GM11168 (cell line): ENCODE results near the gene FAM151A.
"Not testable (repeated sequence)": the region's sequence is repeated elsewhere in the genome, so short reads cannot be mapped to it uniquely, and the experiment has no call there.

ENCODE experiments used
- in situ Hi-C: fragments of 300-500 bp; cut with MboI; formaldehyde crosslinking; loops from one replicate; pipeline ENCODE4 v1.12.0; 2022; ENCODE audit warnings: low sequenced_read_pairs; ENCODE audit not compliant: unreplicated experiment

FAM151A gene

DNA sequence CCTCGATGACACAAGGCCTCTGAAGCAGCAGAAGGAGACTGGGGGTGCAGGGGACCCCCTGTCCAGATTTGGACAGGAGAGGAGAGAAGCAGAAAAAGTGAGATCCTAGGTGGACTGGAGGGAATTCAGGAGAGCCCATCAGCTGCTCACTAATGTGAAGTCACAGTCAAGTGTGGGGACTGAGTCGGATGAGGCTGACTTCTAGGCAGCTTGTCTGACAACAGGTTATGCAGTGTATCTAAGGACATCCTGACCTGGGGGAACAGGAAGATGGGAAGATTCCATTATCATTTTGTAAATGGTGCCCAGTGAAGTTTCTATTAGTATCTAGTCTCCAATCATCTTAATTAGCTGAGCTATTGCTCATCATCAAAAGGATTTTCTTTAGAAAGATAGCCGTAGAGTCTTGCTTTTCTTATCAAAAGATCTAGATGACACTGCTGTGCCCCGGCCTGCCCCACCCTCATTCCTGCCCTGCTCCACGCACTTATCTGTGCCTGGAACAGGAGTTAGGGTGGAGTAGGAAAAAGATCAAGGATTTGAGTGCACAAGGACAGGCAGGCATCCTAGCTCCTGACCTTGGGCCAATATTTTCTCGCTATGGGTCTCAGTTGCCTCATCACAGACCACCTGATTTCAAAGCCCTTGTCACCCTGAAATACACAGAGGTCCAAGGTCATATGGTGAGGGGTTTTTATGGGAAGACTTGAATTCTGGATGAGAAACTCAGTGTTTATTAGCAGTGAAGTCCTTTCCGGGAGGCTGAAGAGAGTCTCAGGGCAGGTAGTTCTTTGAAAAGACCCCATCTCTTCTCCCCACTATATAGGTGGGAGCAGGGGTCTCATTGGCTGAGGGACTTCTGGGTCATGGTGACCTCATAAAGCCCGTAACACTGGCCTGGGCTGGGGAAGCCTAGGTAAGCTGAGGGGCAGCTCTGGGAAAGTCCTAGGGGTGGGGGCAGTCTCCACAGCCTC, 17.8 kb upstream of the FAM151A start, which contains the start of gene MROH7:
MROH7 (plus strand) TSS at position 924 of the 974 bp plus-strand sequence. CDS start 11,141 bp downstream, outside the sequence.
- in situ Hi-C loops = no loop called here

DNA sequence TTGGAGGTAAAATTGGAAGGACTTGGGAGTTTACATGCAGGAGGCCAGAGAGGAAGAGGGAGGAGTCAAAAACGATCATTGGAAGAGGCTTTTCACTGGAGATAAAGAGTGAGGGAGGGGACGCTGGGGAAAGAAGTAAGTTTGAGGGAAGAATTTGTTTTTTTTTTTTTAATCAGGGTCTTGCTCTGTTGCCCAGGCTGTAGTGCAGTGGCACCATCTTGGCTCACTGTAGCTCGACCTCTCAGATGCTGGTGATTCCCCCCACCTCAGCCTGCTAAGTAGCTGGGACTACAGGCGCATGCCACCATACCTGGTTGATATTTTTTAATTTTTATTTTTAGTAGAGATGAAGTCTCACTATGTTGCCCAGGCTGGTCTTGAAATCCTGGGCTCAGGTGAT, 17.0 kb upstream of the FAM151A start:
- in situ Hi-C loops = no loop called here

DNA sequence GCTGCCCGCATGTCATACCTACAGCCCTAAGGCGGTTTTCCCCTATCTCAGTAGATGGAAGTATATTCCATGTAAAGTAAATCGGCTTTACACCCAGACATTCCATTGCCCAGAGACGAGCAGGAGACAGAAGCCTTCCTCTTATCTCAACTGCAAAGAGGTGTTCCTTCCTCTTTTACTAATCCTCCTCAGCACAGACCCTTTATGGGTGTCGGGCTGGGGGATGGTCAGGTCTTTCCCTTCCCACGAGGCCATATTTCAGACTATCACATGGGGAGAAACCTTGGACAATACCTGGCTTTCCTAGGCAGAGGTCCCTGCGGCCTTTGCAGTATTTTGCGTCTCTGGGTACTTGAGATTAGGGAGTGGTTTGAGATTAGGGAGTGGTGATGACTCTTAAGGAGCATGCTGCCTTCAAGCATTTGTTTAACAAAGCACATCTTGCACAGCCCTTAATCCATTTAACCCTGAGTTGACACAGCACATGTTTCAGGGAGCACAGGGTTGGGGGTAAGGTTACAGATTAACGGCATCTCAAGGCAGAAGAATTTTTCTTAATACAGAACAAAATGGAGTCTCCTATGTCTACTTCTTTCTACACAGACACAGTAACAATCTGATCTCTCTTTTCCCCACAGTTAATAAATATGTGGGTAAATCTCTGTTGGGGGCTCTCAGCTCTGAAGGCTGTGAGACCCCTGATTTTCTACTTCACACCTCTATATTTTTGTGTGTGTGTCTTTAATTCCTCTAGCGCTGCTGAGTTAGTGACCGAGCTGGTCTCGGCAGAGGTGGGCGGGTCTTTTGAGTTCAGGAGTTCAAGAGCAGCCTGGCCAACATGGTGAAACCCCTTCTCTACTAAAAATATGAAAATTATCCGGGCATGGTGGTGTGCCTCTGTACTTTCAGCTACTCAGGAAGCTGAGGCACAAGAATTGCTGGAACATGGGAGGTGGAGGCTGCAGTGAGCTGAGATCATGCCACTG, 13.4 kb upstream of the FAM151A start:
- in situ Hi-C loops = not testable (repeated sequence)

DNA sequence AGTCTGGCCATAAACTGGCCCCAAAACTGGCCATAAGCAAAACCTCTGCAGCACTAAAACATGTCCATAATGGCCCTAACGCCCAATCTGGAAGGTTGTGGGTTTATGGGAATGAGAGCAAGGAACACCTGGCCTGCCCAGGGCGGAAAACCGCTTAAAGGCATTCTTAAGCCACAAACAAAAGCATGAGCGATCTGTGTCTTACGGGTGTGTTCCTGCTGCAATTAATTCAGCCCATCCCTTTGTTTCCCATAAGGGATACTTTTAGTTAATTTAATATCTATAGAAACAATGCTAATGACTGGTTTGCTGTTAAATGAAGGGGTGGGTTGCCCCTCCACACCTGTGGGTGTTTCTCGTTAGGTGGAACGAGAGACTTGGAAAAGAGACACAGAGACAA, 12.5 kb upstream of the FAM151A start:
- in situ Hi-C loops = not testable (repeated sequence)

DNA sequence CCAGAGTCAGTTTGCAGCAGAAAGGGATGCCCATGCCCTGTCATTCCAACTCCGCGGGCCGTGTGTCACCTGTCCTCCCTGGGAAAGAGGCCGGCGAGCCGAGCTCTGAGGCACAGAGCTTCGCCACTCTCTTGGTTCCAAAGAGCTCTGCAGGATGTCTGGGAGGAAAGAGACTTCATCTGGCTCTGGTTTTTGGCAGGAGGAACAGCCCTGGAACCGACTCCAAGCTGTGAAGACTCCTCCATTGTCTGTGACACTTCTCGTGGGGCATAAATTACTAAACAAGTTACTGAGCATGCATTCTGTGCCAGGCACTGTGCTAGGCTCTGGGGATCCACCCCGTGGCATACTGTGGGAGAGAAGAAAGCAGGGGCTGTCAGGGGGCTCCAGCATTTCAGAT, 3.9 kb upstream of the FAM151A start:
- in situ Hi-C loops = no loop called here

DNA sequence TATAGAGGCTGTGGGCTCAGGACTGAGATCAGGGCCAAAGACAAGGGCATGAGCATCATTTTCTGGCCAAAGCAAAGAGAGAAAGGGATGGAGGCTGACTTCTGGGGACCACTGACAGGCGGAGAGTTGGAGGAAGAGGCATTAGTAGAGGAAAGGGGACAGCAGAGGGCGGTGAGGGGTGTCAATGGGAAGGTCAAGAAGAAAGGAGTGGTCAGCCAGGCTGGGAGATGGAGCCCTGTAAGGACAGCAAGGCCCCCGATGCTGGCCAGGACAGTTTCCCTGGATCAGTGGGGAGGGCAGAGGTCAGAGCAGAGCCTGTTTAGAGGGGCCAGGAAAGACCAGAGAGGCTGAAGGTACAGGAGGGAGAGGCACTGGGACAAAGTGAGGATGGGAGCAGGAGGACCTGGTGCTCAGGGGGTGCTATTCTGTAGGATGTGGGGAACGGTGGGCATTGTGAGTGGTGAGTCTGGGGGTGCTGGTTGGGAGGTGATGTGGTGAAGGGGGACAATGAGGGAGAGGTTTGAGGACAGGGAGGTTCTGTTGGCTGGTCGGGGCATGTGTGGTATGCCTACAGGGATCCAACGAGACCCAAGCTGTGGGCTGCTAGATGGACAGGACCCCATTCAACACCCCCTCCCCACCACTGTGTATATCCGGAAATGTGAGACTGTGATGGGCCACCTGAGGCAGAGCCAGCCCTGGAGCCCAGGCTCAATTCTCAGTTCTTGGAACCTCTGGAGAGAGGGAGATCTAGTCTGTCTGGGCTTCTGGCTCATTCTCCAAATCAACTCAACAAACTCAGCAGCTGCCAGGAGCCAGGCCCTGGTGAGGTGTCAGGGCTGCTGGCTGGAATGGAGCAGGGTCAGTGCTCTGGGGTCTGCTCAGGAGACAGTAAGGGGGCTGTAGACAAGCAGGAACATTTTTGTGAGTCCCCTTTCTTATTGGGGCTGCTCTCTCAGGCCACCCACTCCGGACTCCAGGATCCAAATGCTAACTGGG, 1.4 kb upstream of the FAM151A start:
- in situ Hi-C loops = no loop called here

DNA sequence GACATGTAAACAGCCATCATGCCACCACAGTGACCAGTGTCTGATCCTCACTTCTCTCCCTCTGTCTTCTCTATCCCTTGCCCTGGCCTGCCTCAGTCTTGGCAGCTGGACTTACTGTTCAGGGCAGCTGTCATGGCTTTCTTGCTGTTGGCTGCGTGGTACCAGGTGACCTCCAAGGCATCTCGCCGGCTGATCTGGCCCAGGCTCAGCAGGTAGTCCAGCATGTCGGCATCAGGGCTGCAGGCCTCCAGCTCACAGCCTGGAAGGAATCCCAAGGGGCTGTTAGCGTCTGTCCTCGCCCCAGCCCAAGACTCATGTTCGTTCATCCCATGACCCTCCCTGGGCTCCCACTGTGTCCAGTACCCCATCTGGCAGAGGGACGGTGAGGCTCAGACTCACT, 3.6 kb downstream of the FAM151A start:
- in situ Hi-C loops = no loop called here

DNA sequence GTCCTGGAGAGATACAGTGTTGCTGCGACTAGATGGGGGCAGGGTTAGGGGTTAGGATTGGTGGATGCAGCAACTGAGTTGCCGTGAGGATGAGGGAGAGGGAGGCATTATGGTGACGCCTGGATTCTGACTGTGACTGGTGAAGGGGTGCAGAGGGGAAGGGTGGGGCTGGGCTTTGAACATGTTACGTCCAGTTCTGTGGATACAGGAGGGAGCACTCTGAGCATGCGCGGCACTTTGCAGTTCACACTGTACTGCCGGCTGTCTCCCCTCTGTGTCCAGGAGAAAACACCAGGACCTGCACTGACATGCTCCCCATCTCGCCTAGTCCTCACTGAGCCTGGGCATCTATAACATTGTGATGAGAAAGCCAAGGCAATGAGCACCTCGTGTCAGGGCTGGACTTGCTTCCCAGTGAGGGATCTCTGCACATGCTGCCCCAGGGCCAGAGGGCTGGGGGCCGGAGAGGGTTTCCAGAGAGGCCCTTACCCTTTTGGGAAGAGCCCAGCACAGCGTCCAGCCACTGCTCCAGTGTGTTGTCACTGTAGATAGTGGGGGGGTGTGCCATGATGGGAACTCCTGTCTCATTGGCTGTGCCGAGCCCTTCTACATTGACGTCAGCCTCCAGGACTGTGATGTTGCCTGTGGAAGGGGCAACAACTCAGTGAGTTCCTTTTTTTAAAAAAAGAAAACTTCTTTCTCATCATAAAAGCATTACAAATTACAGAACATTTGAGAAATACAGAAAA, 7.6 kb downstream of the FAM151A start:
- in situ Hi-C loops = no loop called here

DNA sequence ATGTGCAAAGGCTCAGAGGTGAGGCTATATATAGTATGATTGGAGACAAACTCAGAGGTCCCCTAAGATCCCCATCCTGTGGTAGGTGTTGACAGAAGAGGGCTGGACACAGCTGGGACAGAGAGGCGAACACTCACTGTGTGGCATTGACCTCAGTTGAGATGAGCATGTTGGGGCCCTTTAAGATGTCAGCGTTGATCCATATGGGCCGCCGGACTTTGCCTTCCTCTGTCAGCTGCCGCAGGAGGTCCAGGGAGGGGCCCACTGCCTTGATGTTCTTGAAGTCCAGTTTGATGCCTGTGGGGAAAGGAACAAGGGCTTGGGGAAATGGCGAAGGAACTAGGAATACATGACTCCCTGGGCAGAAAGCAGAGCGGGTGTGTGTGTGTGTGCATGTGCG, 8.8 kb downstream of the FAM151A start:
- in situ Hi-C loops = no loop called here

DNA sequence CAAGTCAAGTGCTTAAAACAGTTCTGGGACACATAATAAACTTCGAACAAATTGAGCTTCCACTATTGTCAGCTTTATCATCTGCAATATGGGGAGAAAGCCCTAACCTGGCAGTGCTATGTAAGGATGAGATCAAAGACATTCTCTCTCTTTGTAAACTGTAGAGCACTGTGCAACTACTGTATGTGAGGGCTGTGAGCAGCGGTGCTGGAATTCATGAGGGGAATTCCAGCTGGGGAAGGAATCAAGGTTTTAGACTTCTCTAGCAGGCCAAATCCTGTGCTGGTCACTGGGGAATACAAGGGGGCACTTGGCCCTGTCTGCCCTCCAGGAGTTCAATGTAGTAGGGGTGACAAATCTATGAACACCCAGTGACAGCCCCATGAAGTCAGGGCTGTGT, 9.3 kb downstream of the FAM151A start:
- in situ Hi-C loops = no loop called here

DNA sequence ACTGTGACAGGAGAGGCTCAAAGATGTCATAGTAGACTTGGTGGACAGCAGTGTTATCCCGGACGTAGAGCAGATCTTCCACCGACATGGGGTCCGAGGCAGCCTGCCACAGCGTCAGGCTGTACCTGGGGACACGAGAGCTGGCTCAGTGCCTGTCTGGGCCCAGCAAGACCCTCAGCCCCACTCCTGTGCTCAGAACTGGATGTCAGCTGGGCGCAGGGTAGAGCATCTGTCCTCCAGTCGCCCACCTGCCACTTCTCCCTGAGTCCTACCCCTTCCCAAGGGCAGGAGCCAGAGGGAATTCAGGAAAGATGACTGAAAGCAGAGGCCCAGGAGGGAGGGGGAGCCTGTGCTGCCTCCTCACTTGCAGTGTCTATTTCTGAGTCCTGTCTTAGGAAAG, 11.7 kb downstream of the FAM151A start:
- in situ Hi-C loops = no loop called here

DNA sequence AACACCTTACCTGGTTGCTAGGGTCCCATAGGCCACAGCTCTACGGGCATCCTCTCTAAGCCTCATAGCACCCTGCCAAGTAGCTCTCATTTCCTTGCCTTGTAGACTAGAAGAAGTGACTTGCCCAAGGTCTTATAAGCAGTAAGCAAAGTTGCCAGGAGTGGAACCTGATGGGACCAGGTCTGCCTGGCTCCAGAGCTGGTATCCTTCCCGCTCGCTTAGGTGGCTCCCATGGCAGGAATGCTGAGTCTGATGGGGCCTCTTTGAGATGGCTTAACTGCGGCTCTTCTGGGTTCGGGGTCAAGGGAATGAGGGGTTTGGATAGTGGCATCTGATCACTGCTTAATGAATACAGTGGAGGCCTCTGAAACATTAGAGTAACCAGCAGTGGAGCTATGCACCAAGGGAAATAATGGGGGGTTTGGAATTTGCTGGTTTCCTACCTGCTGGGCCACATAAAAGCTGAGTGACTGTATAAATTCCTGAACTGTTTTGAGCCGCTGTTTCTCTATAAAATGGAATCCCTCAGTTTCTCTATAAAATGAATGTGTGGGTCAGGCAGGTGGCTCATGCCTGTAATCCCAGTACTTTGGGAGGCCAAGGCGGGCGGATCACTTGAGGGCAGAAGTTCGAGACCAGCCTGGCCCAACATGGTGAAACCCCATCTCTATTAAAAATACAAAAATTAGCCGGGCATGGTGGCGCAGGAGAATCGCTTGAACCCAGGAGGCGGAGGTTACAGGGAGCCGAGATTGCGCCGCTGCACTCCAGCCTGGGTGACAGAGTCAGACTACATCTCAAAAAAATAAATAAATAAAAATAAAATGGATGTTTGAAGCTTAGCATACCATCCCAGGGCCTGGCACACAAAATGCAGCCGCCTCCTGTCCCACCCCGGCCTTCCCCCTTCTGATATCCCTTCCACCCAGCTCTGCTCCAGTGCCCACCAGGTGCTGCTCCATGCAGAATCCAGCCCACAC, 12.4 kb downstream of the FAM151A start:
- in situ Hi-C loops = no loop called here

DNA sequence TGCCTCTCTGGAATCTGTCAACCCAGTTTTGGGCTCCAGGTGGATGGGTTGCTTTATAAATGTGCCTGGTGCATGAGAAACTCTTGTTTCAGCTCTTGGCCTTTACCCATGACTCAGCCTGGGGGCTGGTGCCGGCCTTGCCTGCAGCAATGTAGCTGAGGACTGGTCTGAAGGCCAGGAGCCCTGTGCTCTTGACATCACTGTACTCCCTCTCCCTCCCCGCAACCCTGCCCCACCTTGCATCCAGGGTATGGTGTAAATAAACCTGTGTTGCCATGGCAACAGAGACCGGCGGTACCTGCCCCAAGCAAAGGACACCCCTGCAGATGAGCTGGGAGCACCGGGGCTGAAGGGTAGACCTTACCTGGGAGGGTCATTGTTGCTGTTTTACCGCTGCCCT, 13.3 kb downstream of the FAM151A start:
- in situ Hi-C loops = no loop called here

DNA sequence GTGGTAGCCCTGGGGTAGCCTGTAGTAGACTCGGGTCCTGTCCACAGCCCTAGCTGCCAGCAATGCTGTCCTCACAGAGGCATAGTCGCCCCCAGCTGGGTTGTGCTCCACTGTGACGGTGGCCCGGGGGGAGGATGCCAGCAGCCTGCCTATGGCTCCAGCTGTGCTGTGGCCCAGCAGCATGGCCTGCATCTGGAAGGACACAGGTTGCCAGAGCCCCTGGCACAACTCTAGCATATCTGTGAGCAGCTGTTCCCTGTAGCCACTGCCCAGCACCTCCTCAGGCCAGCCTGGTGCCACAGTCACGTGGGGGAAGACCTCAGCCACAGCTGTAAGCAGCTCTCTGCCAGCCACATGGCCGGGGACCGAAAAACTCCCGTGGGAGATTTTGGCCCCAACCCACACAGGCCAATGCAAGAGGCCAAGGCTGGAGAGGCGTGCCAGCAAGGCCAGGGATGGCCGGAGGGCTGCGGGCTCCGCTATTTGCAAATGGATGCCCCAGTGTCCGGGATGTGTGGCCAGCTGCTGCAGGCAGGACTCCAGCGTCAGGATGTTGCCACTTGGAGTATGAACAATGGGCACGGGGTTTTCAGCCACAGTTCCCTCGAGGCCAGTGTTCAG, 13.9 kb downstream of the FAM151A start:
- in situ Hi-C loops = no loop called here

DNA sequence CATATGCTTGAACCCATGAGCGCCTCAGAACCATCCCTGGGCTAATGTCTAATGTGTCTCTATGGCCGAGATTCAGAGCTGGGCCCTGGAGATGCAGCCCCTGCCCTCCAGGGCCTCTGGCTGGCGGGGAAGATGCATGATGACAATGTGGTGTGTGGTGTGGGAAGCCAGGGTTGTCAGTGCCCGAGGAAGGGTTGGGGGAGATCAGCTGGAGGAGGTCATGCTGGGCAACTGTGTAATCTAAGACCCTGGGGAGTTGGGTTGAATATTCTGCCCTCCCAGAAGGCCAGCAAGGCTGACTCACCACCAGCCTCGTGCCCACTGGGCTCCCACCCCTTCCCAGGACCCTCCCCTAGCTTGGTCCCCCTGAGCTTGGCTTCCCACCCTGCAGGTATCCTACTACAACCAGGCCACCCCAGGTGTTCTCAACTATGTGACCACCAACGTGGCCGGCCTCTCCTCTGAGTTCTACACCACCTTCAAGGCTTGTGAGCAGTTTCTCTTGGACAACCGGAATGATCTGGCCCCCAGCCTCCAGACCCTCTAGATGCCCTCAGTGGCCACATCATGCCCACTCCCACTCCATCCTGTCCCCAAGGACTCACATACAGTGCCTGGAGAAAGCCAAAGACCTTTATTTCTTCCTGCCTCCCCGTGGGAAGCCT, 14.6 kb downstream of the FAM151A start:
- in situ Hi-C loops = no loop called here

DNA sequence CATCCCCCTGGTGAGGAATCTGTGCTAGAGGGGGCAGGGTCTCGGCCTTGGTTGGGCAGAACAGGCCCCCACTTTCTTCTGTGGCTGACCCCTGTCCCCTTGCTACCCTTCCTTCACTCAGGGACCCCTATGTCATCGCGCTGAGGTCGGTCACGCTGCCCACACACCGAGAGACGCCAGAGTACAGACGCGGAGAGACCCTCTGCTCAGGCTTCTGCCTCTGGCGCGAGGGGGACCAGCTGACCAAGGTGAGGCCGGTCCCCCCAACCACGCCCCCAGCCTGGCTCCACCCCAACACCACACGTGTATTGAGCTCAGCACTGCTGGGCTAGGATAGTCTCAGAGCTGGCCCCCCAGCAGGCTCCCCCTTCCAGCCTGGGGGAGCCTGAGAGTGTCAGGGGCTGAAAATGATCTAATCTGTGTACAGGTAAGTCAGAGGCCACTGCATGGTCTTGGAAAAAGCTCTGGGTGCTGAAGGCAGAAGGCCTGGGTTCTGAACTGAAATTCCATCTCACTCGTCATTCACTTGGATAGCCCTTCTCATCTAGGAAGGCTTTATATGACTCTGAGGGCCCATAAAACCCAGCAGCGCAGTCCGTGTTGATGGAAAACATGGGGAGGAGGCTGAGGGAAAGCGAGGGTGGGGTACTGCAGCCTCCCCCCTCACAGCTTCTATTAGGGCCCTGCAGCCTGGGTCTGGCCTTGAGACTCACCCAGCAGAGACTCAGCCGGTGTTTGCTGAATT, 15.3 kb downstream of the FAM151A start:
- in situ Hi-C loops = no loop called here
